Measurements from ENCODE around the gene POLR3K. TPM values are rescaled to one million over a fixed set of nuclear protein-coding genes. Genes with fewer than 3 reads are reported as not detected.
"Not testable (repeated sequence)": the region's sequence is repeated elsewhere in the genome, so short reads cannot be mapped to it uniquely, and the experiment has no call there.

Gene POLR3K
- total RNA-seq, 1 experiment from 2014 or later = 13.5 TPM

- not testable (repeated sequence) for H3K4me3 ChIP-seq (ENCODE audit: insufficient read depth, low read depth, low read length); DNase-seq
- peaks cover 33% of the 10 kb centered on the region for H3K36me3 ChIP-seq (replicated peaks; ENCODE audit: control insufficient read depth, insufficient read depth, low read length)
Observed at GRCh38 chr16:46510-46909, 6.9 kb downstream of the POLR3K start.

GRCh38 chr16:45454-45853 is 8.0 kb downstream of the POLR3K start:
- Histone ChIP-seq H3K36me3 (replicated peaks; ENCODE audit: control insufficient read depth, insufficient read depth, low read length) (peaks cover 29% of the 10 kb centered on the region), H3K27me3 (ENCODE audit: control insufficient read depth, insufficient read depth, low read length) (no peaks in the 10 kb centered on the region), H3K4me3 (ENCODE audit: insufficient read depth, low read depth, low read length) (no peak overlapping the region)
- DNase-seq = no peak

More at GRCh38 chr16:46510-46909, 6.9 kb downstream of the POLR3K start:
- not testable (repeated sequence) for H3K27me3 ChIP-seq (ENCODE audit: control insufficient read depth, insufficient read depth, low read length)

- Histone ChIP-seq H3K27me3 (ENCODE audit: control insufficient read depth, insufficient read depth, low read length) (no peaks in the 10 kb centered on the region), H3K4me3 (ENCODE audit: insufficient read depth, low read depth, low read length) (no peak overlapping the region), H3K36me3 (replicated peaks; ENCODE audit: control insufficient read depth, insufficient read depth, low read length) (peaks cover 29% of the 10 kb centered on the region)
- no peak for DNase-seq
Observed at GRCh38 chr16:44655-45054, 8.8 kb downstream of the POLR3K start.

GRCh38 chr16:43294-43693 is 10.1 kb downstream of the POLR3K start:
- peaks cover 28% of the 10 kb centered on the region for H3K36me3 ChIP-seq (replicated peaks; ENCODE audit: control insufficient read depth, insufficient read depth, low read length)
- H3K27me3 ChIP-seq (ENCODE audit: control insufficient read depth, insufficient read depth, low read length) = no peaks in the 10 kb centered on the region
- no peak overlapping the region for H3K4me3 ChIP-seq (ENCODE audit: insufficient read depth, low read depth, low read length)
- no peak for DNase-seq

- no peaks in the 10 kb centered on the region for H3K27me3 ChIP-seq (ENCODE audit: control insufficient read depth, insufficient read depth, low read length)
- H3K36me3 ChIP-seq (replicated peaks; ENCODE audit: control insufficient read depth, insufficient read depth, low read length) = peaks cover 26% of the 10 kb centered on the region
- H3K4me3 ChIP-seq (ENCODE audit: insufficient read depth, low read depth, low read length) = no peak overlapping the region
- no peak for DNase-seq
Observed at GRCh38 chr16:42691-43090, 10.7 kb downstream of the POLR3K start.

GRCh38 chr16:42069-42457 is 11.3 kb downstream of the POLR3K start:
- H3K36me3 ChIP-seq (replicated peaks; ENCODE audit: control insufficient read depth, insufficient read depth, low read length) = peaks cover 24% of the 10 kb centered on the region
- H3K27me3 ChIP-seq (ENCODE audit: control insufficient read depth, insufficient read depth, low read length) = no peaks in the 10 kb centered on the region
- no peak for DNase-seq
- H3K4me3 ChIP-seq (ENCODE audit: insufficient read depth, low read depth, low read length) = no peak overlapping the region

GRCh38 chr16:41439-42068 is 11.9 kb downstream of the POLR3K start:
- Histone ChIP-seq H3K4me3 (ENCODE audit: insufficient read depth, low read depth, low read length) (no peak overlapping the region), H3K27me3 (ENCODE audit: control insufficient read depth, insufficient read depth, low read length) (no peaks in the 10 kb centered on the region), H3K36me3 (replicated peaks; ENCODE audit: control insufficient read depth, insufficient read depth, low read length) (peaks cover 22% of the 10 kb centered on the region)
- DNase-seq = no peak

GRCh38 chr16:38941-39892 is 14.2 kb downstream of the POLR3K start:
- H3K27me3 ChIP-seq (ENCODE audit: control insufficient read depth, insufficient read depth, low read length) = no peaks in the 10 kb centered on the region
- H3K4me3 ChIP-seq (ENCODE audit: insufficient read depth, low read depth, low read length) = no peak overlapping the region
- H3K36me3 ChIP-seq (replicated peaks; ENCODE audit: control insufficient read depth, insufficient read depth, low read length) = peaks cover 16% of the 10 kb centered on the region
- peak; percentile 48 for DNase-seq

GRCh38 chr16:38206-38605 is 15.2 kb downstream of the POLR3K start:
- H3K4me3 ChIP-seq (ENCODE audit: insufficient read depth, low read depth, low read length); H3K27me3 ChIP-seq (ENCODE audit: control insufficient read depth, insufficient read depth, low read length); DNase-seq: not testable (repeated sequence)
- H3K36me3 ChIP-seq (replicated peaks; ENCODE audit: control insufficient read depth, insufficient read depth, low read length) = peaks cover 11% of the 10 kb centered on the region

- H3K4me3 ChIP-seq (ENCODE audit: insufficient read depth, low read depth, low read length) = no peak overlapping the region
- peaks cover 10% of the 10 kb centered on the region for H3K36me3 ChIP-seq (replicated peaks; ENCODE audit: control insufficient read depth, insufficient read depth, low read length)
- no peaks in the 10 kb centered on the region for H3K27me3 ChIP-seq (ENCODE audit: control insufficient read depth, insufficient read depth, low read length)
- DNase-seq = no peak
Observed at GRCh38 chr16:37511-37910, 15.9 kb downstream of the POLR3K start.

- Histone ChIP-seq H3K36me3 (replicated peaks; ENCODE audit: control insufficient read depth, insufficient read depth, low read length) (peaks cover 3% of the 10 kb centered on the region), H3K4me3 (ENCODE audit: insufficient read depth, low read depth, low read length) (no peak overlapping the region), H3K27me3 (ENCODE audit: control insufficient read depth, insufficient read depth, low read length) (no peaks in the 10 kb centered on the region)
- no peak for DNase-seq
Observed at GRCh38 chr16:36336-36984, 16.9 kb downstream of the POLR3K start.

- no peak overlapping the region for H3K4me3 ChIP-seq (ENCODE audit: insufficient read depth, low read depth, low read length)
- DNase-seq = no peak
- H3K36me3 ChIP-seq (replicated peaks; ENCODE audit: control insufficient read depth, insufficient read depth, low read length) = peaks cover 3% of the 10 kb centered on the region
- H3K27me3 ChIP-seq (ENCODE audit: control insufficient read depth, insufficient read depth, low read length) = no peaks in the 10 kb centered on the region
Observed at GRCh38 chr16:35678-36305, 17.6 kb downstream of the POLR3K start.

- no peak for DNase-seq
- Histone ChIP-seq H3K4me3 (ENCODE audit: insufficient read depth, low read depth, low read length) (no peak overlapping the region), H3K27me3 (ENCODE audit: control insufficient read depth, insufficient read depth, low read length) (no peaks in the 10 kb centered on the region), H3K36me3 (replicated peaks; ENCODE audit: control insufficient read depth, insufficient read depth, low read length) (peaks cover 3% of the 10 kb centered on the region)
Observed at GRCh38 chr16:35011-35677, 18.3 kb downstream of the POLR3K start.

- H3K4me3 ChIP-seq (ENCODE audit: insufficient read depth, low read depth, low read length) = no peak overlapping the region
- H3K36me3 ChIP-seq (replicated peaks; ENCODE audit: control insufficient read depth, insufficient read depth, low read length) = peaks cover 3% of the 10 kb centered on the region
- DNase-seq = no peak
- no peaks in the 10 kb centered on the region for H3K27me3 ChIP-seq (ENCODE audit: control insufficient read depth, insufficient read depth, low read length)
Observed at GRCh38 chr16:34648-34987, 18.8 kb downstream of the POLR3K start.
